Fibroblast of mammary gland (primary cell): ENCODE results near the gene PSME2.

ENCODE experiments used
- DNase-seq: peaks from one replicate; pipeline ENCODE4 v3.0.0-alpha.2; 2010; ENCODE audit warnings: low read depth
- H3K4me3 ChIP-seq: 2 replicates; pipeline ENCODE4 v1.5.1; 2011; ENCODE audit warnings: low read depth, mild to moderate bottlenecking, low read length, moderate library complexity; ENCODE audit not compliant: control insufficient read depth
- CTCF ChIP-seq: conservative IDR thresholded peaks from 2 replicates; pipeline ENCODE4 v1.5.1; 2011; ENCODE audit warnings: low read depth, low read length, inconsistent platforms; ENCODE audit not compliant: control insufficient read depth, insufficient read depth

PSME2 gene

GRCh38 chr14:24185026-24185425 lies 38.6 kb upstream of the PSME2 start:
- no peak overlapping the region for H3K4me3 ChIP-seq
- no peak for TF ChIP-seq CTCF
- no peak for DNase-seq

GRCh38 chr14:24184104-24184970 lies 37.9 kb upstream of the PSME2 start:
- no peak overlapping the region for H3K4me3 ChIP-seq
- DNase-seq: no peak
- TF ChIP-seq CTCF: no peak

- no peak overlapping the region for H3K4me3 ChIP-seq
- DNase-seq: no peak
- TF ChIP-seq CTCF: no peak
Observed at GRCh38 chr14:24183014-24183481, 36.6 kb upstream of the PSME2 start.

- no peak for TF ChIP-seq CTCF
- no peak for DNase-seq
- no peak overlapping the region for H3K4me3 ChIP-seq
Observed at GRCh38 chr14:24182110-24182882, 35.9 kb upstream of the PSME2 start.

- no peak for DNase-seq
- no peak overlapping the region for H3K4me3 ChIP-seq
- TF ChIP-seq CTCF: no peak
Observed at GRCh38 chr14:24181371-24182077, 35.1 kb upstream of the PSME2 start.

GRCh38 chr14:24179961-24180796 lies 33.8 kb upstream of the PSME2 start:
- no peak overlapping the region for H3K4me3 ChIP-seq
- no peak for TF ChIP-seq CTCF
- DNase-seq: peak; percentile 88
